Right forelimb (tissue), 1 donor: ENCODE measurements around the gene DGKA.
A peak's percentile ranks its signal among the peaks of the same experiment; 100 is the strongest.
"Not testable (repeated sequence)": the region's sequence is repeated elsewhere in the genome, so short reads cannot be mapped to it uniquely, and the experiment has no call there.

ENCODE experiments used
- DNase-seq: peaks from one replicate; pipeline ENCODE4 v3.0.0-alpha.2; 2018

The DGKA gene

DNA sequence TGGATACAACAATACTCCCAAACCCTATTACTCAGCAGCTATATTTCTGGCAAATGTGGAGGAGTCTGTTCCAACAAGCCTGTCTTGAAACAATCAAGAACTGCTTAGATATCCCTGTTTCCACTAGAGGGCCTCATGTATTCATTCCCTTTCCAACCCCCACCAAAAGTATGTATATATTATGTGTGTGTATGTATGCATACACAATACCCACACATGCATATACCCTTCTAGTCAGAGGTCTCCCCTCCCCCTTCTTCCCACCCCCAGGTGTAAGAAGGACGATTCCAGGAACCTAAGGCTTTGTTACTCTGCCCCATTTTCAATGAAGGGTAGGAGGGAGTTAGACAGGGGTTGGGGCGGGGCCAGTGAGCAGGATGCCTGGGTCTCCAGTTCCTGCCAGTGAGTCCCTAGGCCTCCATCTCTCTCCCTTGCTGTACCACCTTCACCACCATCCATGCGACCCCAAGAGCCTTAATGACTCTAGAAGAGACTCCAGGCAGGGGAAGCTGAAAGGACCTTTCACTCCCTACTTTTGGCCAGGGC, at the start of gene DGKA:
DGKA (plus strand) TSS at position 392 of the 546 bp plus-strand sequence. CDS start 5,342 bp downstream, outside the sequence.
- peak; percentile 57 for DNase-seq

DNA sequence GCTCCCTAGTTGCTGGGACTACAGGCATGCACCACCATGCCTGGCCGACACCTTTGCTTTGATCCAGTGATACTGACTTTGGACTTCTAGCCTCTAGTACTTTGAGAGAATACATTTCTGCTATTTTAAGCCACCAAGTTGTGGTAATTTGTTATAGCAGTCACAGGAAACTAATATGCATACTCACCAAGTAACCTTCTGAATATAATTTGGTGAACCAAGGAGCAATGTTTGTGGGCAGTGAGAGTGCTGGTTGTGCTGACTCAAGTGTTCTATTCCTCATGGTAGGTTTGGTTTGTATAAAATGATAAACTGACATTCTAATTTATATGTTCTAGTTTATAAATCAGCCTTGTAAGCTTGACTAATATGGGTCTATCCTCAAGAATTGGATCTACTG, 45.8 kb upstream of the DGKA start:
- no peak for DNase-seq

DNA sequence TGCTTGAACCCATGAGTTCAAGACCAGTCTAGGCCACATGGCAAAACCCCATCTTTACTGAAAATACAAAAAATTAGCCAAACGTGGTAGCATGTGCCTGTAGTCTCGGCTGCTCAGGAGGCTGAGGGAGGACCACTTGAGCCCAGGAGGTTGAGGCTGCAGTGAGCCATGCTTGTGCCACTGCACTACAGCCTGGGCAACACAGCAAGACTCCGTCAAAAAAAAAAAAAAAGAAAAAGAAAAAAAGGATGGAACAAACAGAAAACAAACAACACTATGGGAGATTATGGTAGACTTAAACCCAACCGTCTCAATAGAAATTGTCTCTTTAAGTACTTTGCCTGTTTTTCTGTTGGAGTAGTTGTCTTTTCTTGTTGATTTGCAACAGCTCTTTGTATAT, 39.7 kb upstream of the DGKA start:
- no peak for DNase-seq

DNA sequence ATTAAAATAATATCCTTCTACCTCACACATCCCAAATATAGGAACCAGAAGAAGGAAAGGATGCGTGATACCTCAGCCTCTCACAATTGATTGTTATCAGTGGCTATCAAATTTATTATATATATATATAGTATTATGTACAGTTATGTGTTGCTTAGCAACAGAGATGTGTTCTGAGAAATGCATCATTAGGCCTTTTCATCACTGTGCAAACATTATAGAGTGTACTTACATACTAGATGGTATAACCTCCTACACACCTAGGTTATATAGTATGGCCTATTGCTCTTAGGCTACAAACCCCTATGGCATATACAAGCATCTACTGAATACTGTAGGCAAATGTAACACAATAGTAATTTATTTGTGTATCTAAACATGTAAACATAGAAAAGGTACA, 37.2 kb upstream of the DGKA start:
- no peak for DNase-seq

DNA sequence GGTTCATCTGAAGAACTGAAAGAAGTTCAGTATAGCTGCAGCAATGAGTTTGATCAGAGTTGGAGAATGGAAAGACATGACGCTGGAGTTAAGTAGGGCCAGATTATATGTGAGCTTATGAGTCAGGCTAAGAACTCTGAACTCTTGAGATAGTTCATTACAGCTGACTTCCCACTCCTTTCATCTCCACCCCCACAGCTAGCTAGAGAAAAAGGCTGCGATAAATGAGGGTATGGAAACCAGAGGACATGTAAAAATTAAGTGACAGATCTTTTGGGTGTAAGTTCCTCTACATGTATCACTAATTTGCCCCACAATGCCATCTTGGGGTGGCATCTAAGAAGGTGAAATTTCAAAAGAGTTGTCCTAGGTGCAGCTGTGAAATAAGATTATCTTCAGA, 31.9 kb upstream of the DGKA start:
- DNase-seq, result no peak

DNA sequence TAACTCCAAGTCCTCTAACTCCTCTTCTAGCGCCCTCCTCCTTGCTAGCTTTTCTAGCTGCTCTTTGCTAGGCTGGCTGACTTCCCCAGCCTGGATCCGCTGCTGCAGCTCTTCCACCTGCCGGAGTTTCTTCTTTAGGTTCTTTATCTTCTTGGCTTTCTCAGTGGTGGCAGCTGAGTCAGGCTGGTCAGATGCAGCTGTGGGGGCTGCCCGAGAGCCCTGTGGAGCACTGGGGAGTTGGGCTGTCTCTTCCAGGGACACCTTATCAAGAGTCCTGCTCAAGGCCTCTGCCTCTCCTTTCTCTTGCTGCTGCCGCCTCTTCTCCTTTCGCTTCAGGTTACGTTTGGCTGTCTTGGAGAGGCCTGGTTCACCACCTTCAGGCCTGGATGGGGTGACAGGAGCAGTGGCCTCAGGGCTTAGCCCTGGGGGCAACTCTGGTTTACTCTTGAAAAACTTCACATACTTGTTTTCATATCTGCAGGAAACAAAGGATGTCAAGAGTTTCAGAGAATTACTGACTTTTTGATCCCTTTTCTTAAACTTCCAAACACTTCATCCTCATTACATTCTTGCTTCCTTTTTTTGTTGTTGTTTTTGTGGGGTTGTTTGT, 29.0 kb upstream of the DGKA start:
- no peak for DNase-seq

DNA sequence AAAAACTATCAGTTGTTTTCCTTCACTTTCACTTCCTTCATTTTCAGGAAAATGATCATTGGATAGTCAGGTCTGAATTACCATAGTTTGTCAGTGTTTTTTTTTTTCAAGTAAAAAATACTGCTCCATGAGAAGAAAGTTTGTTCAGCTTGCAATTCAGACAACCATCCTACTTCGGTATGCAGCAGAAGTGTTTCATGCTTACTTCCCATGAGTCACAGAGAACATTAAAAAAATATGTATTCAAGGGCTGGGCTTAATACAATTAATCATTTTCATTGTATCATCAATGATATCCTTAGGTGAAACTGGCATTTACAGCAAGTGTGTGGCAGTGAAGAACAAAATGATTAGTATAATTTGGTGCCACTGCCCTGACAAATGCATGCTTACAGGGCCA, 24.9 kb upstream of the DGKA start:
- DNase-seq, result no peak

DNA sequence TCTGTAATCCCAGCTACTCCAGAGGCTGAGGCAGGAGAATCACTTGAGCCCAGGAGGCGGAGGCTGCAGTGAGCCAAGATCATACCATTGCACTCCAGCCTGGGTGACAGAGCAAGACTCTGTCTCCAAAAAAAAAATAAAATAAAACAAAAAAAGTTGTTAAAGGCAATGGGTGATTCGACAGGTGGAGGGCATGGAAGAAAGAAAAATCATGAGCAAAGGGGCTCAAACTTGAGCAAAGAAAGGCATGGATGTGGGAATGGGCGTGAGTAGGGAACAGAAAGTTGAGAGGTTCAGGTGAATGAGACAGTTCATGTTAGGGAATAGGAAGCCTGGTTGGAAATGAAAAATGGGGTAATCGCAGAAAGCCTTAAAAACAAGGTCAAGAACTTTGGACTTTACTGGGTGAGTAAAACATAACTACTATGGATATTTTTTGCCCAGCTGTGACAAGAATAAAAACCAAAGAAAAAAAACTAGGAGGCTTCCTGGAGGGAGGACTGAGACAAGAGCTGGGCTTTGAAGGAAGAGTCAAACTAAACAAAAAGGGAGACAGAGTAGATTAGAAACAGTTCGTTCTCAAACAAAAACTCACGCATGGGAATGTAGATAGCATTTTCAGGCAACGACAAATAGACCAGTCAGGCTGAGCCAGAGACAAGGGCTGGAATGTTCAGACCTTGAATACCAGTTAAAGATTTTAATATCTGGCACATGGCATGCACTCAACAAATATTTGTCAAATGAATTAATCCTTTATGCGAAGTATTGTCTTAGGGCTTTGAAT, 22.0 kb upstream of the DGKA start:
- DNase-seq, result no peak

DNA sequence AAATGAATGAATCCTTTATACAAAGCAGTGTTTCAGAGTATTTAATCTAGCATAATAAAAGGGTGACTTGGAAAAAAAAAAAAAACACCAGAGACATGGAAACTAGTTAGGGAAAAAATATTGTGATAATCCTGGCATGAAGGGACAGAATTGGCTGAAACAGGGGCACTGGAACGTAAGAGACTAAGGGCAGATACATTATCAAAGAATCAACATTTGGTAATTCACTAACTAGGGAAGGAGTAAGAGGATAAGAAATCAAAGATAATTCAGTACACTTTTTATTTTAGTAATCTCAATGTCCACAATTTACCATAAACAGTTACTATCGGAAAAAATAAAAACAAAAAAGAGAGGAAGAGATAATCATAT, 21.5 kb upstream of the DGKA start:
- no peak for DNase-seq

DNA sequence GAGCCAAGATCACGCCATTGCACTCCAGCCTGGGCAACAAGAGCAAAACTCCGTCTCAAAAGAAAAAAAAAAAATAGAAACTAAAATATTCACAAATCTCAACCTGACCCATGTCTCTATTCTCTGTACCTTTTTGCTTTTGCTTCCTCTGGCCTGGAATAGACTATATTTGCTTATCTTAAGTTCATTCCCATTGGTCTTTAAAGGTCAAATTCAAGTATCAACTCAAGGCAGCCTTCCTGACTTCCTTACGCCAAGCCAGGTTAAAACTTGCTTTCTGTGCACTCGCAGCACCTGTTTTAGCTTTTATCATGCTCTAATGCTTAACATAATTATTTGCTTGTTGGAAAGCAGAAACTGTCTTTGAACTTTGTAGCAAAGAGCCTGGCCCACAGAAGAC, 18.1 kb upstream of the DGKA start:
- no peak for DNase-seq

DNA sequence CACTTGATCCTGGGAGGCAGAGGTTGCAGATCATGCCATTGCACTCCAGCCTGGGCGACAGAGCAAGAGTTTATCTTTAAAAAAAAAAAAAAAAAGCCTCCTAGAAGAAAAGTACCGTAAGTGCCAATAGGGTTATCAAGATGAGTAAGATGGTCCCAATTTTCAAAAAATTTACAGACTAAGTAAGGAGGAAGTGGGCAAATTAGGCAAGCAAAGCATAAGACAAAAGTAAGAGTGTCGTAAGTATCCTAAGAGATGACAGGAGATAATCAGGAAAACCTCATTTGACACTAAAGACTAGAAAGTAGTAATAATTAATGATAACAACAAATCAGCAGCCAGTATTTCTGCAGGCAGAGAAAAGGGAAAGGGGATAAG, 15.5 kb upstream of the DGKA start:
- no peak for DNase-seq

DNA sequence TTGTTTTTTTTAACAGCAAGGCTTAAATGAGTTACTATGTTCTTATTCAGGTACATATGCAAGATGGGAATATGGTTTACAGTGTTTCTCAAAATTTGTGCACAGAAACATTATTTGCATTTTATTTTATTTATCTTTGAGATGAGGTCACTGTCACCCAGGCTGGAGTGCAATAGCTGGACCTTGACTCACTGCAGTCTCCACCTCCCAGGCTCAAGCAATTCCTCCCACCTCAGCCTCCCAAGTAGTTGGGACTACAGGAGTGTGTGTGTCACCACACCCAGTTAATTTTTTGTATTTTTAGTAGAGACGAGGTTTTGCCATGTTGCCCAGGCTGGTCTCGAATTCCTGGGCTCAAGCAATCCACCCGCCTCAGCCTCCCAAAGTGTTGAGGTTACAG, 11.9 kb upstream of the DGKA start:
- DNase-seq, result not testable (repeated sequence)

DNA sequence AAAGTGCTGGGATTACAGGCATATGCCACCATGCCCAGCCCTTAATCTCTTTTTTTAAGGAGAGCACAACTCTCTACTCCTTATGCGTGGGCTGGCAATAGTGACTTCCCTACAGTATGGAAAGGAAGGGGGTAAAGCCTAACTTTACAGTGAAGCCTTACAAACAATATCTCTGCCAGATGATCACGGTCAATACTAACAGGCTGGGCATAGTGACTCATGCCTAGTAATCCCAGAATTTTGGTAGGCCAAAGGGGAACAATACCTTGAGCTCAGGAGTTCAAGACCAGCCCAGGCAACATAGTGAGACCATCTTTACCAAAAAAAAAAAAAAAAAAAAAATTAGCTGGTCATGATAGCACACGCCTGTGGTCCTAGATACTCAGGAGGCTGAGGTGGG, 8.8 kb upstream of the DGKA start:
- DNase-seq, result no peak

DNA sequence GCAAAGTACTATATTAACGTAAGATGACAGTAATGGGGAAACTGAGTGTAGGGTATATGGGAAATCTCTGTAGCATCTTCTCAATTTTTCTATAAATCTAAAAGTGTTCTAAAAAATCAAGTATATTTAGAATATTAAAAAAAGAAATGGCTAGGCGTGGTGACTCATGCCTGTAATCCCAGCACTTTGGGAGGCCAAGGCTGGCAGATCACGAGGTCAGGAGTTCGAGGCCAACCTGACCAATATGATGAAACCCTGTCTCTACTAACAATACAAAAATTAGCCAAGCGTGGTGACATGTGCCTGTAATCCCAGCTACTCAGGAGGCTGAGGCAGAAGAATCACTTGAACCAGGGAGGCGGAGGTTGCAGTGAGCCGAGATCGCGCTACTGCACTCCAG, 7.3 kb upstream of the DGKA start:
- DNase-seq, result not testable (repeated sequence)

DNA sequence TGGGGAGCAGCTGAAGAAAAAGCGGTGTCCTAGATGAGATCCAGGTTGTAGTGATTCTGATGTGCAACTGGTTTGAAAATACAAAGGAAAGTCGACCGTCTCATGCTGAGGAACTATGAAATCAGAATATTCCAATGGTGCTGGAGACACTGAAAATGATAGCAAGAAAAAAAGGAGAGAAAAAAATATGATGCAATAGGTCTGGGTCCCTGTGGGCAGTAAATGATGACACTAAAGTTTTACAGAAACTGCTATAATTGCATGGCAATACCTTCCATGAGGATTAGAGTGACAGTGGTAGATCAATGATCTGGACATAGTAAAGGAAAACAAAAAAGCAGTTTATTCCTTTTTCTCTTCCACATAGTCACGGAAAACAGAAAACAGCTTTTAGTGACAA, 5.6 kb upstream of the DGKA start:
- no peak for DNase-seq

DNA sequence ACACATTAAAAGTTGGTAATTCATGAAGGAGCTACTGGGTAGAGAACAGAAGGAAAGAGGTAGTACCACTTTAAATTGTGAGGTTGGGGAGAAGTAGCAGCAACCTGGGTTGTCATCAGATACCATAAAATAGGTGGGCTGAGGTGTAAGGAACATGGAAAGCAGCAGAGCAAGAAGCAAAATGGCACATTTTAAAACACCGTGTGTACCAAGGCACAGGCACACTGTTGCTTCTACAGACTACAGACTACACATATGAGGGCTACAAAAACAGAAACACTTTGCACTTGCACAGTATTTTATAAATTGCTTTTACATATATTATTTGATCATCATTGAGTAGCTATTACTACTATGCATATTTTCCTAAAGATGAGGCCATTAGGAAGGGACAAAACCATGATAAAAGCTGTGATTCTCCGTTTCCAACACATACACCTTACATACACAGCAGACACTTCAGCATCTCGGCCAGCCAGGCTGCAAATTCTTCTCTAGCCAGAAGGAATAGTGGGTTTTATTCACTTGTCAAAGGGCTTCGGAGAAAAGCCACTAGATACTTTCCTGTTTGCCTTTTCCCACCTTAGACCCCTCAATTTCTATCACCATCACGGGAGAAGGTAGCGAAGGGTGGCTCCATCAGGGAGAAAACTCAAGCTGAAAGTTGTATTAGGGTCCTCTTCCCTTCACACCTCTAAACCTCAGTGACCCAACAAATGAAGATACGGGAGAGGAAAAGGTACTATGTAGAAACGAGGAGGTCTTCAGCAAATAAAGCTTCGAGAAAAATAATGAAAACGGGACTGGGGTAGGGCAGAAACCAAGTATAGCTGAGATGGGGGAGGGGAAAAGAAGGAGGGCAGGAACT, 4.9 kb upstream of the DGKA start:
- DNase-seq, result no peak

DNA sequence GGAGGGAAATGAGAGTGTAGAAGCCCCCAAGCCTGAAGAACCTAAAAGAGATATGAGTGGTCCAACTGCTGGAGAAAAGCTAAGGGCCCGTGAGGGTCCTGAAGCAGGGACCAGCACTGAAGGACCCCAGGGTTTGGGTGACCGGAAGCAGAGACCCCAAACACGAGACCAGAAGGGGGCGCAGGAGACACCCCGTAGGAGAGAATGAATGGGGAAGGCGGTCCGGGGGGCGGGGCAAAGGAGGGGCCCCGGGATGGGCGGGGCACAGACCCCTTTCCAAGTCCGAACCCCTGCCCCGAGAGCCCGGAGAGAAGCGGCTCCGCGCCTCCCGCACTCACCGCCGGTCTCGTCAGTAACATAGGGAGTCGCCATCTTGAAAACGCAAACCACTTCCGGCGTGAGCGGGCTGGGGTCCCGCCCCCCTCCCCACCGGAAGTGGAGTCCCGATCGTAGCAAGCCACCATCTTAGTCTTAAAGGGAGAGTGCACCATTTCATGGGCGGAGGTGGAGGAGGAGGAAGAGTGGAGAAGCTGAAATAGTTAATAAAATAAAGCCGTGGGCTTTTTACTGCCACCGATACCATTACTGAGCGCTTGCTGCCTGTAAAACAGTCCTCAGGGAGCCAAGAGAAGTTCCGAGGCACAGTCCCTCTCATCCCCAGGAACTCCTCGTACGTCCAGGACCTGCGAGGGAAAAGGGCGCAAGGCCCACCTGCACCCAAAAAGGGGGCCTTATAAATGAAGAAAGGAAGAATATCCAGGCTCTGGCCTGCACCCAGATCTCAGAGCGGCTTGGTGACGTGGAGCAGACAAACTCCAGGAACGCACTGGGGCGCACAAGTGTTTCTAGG, 4.0 kb upstream of the DGKA start:
- DNase-seq, result peak; percentile 96

DNA sequence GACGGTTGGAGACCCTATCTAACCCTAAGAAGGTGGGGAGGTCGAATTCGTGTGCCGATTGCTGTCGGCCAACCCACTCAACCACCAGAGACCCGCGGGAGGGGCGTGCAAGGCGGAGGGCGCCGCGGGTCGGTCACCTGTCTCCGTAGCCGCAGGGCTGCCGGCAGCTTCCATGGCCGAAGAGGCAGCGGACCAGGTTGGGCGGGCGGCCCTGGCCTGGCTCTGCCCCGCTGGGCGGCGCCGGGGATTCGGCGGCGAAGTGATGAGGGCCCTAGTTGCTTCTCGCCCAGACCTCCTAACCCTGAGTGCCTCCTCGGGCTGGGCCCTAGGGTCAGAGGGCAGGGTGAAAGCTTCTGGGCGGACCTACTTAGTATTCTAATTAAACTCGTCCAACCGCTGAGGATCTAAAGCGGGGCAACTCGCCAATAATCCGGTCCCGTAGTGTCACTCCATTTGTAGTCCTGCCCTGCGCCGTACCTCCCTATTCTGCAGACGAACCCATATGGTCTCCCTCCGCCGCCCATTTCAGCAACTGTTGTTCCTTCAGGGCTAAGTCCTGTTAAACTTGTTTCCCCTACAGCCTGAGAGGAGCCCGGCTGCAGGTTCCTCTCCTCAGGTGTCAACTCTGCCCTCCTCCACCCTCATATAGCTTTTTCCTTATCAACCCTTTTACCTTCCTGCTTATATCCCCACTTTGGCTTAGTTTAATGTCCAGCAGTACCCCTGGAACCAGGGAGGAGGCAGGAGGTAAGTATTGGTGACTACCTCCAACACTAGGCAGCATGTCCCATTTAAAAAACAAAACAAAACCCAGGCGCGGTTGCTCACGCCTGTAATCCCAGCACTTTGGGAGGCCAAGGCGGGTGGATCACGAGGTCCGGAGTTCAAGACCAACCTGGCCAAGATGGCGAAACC, 3.1 kb upstream of the DGKA start, which contains the start of gene PYM1:
PYM1 (minus strand) TSS at position 307 of the 915 bp plus-strand sequence; CDS start at position 174, 133 bp downstream.
- peak; percentile 81 for DNase-seq

DNA sequence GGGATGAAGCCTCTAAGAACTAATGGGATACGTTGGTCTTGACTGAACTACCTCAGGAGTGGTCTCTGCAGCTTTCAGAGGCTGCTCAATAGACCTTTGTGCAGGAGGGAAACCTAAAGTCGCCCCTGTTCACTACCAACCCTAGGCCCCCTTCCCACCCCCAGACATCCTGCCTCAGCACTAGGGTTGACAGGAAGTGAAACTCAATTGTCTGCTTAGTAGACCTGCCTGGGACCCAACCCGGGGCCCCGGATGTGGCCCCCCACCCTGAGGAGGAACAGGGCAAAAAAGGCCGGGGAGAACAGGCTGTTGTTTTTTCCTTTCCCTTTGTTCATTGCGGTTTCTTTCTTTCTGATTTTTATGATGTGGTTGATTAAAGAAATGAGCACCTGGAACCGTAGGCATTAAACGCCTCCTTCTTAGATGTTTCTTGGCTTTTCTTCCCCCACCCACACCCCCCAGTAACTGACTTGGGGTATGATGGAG, 1.6 kb upstream of the DGKA start:
- no peak for DNase-seq

DNA sequence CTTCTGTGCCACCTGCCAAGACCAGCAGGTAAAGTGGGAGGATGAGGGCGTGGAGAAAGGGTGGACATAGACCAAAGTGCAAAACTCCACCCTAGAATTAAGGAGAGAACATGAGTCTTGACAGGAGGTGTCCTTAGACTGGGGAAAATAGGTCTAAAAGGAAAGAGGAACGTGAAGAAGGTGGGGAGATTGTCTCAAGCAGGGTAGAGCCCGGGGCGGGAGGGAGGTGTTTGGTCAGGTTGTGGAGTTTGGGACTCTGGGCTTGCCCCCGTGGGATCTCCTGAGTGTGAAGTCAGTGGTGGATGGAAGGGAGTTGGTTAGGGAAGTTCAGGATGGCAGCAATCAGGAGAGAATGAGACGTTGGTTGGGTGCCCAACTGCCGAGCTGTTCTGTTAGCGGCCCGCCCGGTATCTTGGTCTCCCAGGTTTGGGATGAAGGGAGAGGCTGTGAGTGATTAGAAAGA, 386 bp downstream of the DGKA start:
- no peak for DNase-seq
